Limb (tissue), 2 donors: ENCODE results near the gene SST.

ENCODE experiments used
- DNase-seq, 2 donors: peaks; one replicate each; pipeline ENCODE4 v3.0.0-alpha.2; 2016; ENCODE audit errors: extremely low spot score in 2 of 2

SST gene

DNA sequence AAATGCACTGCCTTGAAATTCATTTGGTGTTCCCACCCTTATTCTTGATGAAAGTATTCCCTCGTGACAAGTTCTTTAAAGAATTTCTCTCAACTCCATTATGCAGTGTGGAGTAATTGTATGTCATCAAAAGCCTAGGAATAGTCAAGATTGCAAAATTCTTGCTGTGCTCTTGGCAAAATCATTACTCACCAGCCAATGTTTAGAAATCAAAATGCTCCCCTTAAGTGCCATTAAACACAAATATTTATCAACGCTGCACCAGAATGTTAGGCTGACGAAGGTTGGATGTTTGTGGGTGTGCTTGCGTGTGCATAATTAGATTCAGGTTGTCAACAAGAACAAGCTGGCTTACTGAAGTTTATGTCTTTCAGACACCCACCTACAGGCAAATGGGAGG is 40.5 kb downstream of the SST start:
- no peak for DNase-seq

DNA sequence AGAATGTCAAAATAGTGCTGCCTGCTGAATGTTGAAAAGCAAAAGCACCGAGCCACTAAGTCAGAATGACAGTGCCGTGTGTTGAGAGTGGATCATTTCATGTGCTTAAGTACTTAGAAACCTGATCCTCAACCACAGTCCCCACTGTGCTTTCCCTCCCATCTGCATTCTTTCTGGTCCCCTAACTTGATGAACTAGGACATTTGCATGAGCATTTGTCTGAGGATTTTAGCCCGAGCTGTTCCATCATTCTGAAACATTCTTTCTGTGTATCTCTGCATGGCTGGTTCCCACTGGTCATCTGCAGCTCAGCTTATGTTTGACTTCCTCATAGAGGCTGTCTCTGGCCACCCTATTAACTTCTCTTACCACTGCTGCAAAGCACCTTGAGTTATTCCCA is 42.0 kb downstream of the SST start:
- no peak for DNase-seq

DNA sequence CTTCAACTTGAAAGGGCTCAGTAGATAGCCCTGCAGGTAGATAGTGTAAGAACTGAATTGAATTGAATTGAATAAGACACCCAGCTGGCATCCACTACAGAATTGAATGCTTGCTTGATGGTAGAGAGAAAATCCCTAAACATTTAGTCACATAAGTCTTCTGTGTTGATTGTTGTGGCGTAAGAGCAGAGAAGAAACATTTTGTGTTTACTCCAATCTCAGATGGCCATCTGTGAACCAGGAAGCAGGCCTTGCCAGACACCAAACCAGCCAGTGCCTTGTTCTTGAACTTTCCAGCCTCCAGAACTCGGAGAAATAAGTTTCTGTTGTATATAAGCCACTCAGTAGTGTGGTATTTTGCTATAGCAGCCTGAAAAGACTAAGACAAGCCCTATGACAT is 43.6 kb downstream of the SST start:
- no peak for DNase-seq

DNA sequence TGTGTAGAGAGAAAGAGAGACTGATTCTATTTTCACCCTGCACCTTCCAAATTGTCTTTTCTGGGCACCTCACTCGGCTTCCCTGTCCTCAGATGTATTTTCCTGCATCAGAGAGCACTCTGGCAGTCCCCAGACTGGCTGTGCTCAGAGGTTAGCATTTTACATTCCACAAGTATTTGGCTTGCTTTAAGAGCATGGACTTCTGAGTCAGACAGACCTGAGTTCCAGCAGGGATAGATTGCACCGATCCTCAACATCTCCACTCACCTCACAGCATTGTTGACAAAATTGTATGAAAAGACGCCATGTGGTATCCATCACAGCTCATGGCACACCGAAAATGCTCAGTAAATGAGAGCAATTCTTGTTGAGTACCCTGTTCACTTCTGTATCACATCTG is 45.6 kb downstream of the SST start:
- DNase-seq = no peak

DNA sequence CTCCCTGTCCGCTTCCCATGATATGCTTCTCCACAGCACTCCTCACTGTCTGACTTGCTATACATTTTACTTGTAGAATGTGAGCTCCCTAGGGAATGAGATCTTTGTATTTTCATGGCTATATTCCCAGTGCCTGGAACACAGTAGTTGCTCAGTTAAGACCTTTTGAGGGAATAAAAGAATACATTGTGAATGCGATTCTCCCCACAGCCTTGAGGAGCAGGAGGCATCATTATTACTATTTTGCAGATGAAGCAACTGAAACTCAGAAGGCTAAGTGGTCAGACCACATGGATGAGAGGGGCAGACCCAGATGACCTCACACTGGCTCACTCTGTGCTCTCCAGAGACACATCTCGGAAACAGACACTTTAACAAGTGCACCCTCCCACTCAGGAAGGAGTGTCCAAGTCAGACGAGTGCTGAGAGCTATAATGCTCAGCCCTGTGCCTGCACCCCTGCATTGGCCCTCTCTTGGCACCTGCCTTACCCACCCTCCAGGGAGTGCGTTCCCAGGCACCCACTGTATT is 46.8 kb downstream of the SST start:
- no peak for DNase-seq

DNA sequence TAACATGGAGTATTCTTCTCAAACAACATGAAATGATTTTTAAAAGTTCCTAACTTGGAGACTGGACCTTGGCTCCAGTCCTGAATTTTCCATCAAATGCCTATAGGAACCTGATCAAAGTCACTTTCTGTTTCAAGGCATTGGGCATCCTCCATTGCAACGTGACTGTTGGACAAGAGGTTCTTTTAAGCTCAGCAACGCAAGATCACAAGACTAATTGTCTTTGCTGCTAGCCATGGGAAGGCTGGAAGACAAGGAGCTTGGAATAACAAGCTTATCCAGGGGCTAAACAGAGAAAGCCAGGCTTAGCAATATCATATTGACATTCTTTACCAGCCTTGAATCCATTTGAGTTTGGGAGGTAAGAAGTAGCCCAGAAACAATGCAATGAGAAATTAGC is 48.3 kb downstream of the SST start:
- DNase-seq = no peak

DNA sequence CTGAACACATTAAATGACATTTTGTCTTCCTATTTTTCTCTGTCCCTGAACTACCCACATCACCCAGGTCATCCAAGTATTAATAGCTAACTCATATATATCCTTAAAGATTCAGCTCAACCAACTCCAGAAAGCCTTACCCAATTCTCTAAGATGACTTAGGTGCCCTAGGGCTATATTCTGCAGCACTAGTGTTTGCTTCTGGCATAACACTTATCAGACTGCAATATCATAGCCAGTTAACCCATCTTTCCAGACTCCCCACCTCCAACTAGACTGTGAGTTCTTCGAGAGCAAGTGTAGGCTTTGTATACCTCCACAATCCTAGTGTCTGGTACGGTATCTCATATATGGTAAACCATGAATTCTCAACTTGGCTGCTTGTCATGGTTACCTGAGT is 50.7 kb downstream of the SST start:
- DNase-seq = no peak
